Muscle layer of colon (tissue), 2 donors: ENCODE measurements around the gene FSHB.
"Not testable (repeated sequence)": the region's sequence is repeated elsewhere in the genome, so short reads cannot be mapped to it uniquely, and the experiment has no call there.

ENCODE experiments used
- H3K27ac ChIP-seq: one replicate; pipeline ENCODE4 v1.7.0; 2013; ENCODE audit warnings: low read depth, mild to moderate bottlenecking, low read length, moderate library complexity
- H3K27me3 ChIP-seq, 2 donors: one replicate each; pipeline ENCODE4 v1.7.0; 2013; ENCODE audit warnings: low read length in 2 of 2, mild to moderate bottlenecking in 2 of 2; ENCODE audit not compliant: insufficient read depth in 2 of 2, control insufficient read depth in 1 of 2
- H3K36me3 ChIP-seq: one replicate; pipeline ENCODE4 v1.7.0; 2013; ENCODE audit warnings: mild to moderate bottlenecking, low read length; ENCODE audit not compliant: insufficient read depth
- H3K4me1 ChIP-seq: one replicate; pipeline ENCODE4 v1.7.0; 2013; ENCODE audit warnings: mild to moderate bottlenecking, low read length; ENCODE audit not compliant: insufficient read depth
- H3K4me3 ChIP-seq, 2 donors: one replicate each; pipeline ENCODE4 v1.7.0; 2013; ENCODE audit warnings: low read length in 2 of 2, low read depth in 1 of 2, mild to moderate bottlenecking in 1 of 2, moderate library complexity in 1 of 2
- H3K9ac ChIP-seq: one replicate; pipeline ENCODE4 v1.7.0; 2013; ENCODE audit warnings: low read length
- H3K9me3 ChIP-seq: one replicate; pipeline ENCODE4 v1.7.0; 2013; ENCODE audit warnings: mild to moderate bottlenecking, low read length
- donor health status: abdominal sarcoma.
- donor health status: Adenocarcinoma of cecum.

Gene FSHB

GRCh38 chr11:30225642-30226041 lies 5.2 kb upstream of the FSHB start:
- no peak overlapping the region for H3K27ac ChIP-seq
- no peaks in the 10 kb centered on the region for H3K4me1 ChIP-seq
- no peaks in the 10 kb centered on the region for H3K36me3 ChIP-seq
- no peaks in the 10 kb centered on the region for H3K27me3 ChIP-seq
- no peak overlapping the region for H3K9ac ChIP-seq
- no peak overlapping the region for H3K4me3 ChIP-seq
- no peaks in the 10 kb centered on the region for H3K9me3 ChIP-seq

- H3K9ac ChIP-seq: no peak overlapping the region
- no peaks in the 10 kb centered on the region for H3K9me3 ChIP-seq
- H3K4me3 ChIP-seq: no peak overlapping the region
- H3K36me3 ChIP-seq: no peaks in the 10 kb centered on the region
- no peaks in the 10 kb centered on the region for H3K4me1 ChIP-seq
- H3K27ac ChIP-seq: no peak overlapping the region
- H3K27me3 ChIP-seq: no peaks in the 10 kb centered on the region
Measured at GRCh38 chr11:30228323-30228884, 2.4 kb upstream of the FSHB start.

- Histone ChIP-seq H3K9ac (no peak overlapping the region), H3K27ac (no peak overlapping the region), H3K27me3 (no peaks in the 10 kb centered on the region), H3K9me3 (no peaks in the 10 kb centered on the region), H3K36me3 (no peaks in the 10 kb centered on the region), H3K4me3 (no peak overlapping the region), H3K4me1 (no peaks in the 10 kb centered on the region)
Measured at GRCh38 chr11:30239025-30239424, 8.2 kb downstream of the FSHB start.

GRCh38 chr11:30244265-30244664 lies 13.5 kb downstream of the FSHB start:
- no peaks in the 10 kb centered on the region for H3K4me1 ChIP-seq
- no peak overlapping the region for H3K27ac ChIP-seq
- H3K4me3 ChIP-seq: no peak overlapping the region
- no peak overlapping the region for H3K9ac ChIP-seq
- H3K36me3 ChIP-seq: no peaks in the 10 kb centered on the region
- H3K27me3 ChIP-seq: no peaks in the 10 kb centered on the region
- H3K9me3 ChIP-seq: no peaks in the 10 kb centered on the region

- Histone ChIP-seq H3K4me3 (no peak overlapping the region), H3K27me3 (no peaks in the 10 kb centered on the region), H3K27ac (no peak overlapping the region), H3K4me1 (no peaks in the 10 kb centered on the region), H3K9me3 (no peaks in the 10 kb centered on the region), H3K9ac (no peak overlapping the region), H3K36me3 (no peaks in the 10 kb centered on the region)
Measured at GRCh38 chr11:30245621-30246020, 14.8 kb downstream of the FSHB start.

GRCh38 chr11:30254307-30255298 lies 23.8 kb downstream of the FSHB start:
- Histone ChIP-seq H3K27me3 (no peaks in the 10 kb centered on the region), H3K27ac (no peak overlapping the region), H3K4me3 (no peak overlapping the region), H3K36me3 (no peaks in the 10 kb centered on the region), H3K4me1 (no peaks in the 10 kb centered on the region), H3K9me3 (no peaks in the 10 kb centered on the region), H3K9ac (no peak overlapping the region)

GRCh38 chr11:30255637-30256036 lies 24.8 kb downstream of the FSHB start:
- Histone ChIP-seq H3K4me3 (no peak overlapping the region), H3K27ac (no peak overlapping the region), H3K4me1 (no peaks in the 10 kb centered on the region), H3K36me3 (no peaks in the 10 kb centered on the region), H3K27me3 (no peaks in the 10 kb centered on the region), H3K9me3 (no peaks in the 10 kb centered on the region), H3K9ac (no peak overlapping the region)

GRCh38 chr11:30257058-30257457 lies 26.2 kb downstream of the FSHB start:
- Histone ChIP-seq H3K27ac (no peak overlapping the region), H3K9ac (no peak overlapping the region), H3K27me3 (no peaks in the 10 kb centered on the region), H3K9me3 (no peaks in the 10 kb centered on the region), H3K36me3 (no peaks in the 10 kb centered on the region), H3K4me1 (no peaks in the 10 kb centered on the region), H3K4me3 (no peak overlapping the region)

GRCh38 chr11:30258679-30259078 lies 27.9 kb downstream of the FSHB start:
- H3K9ac ChIP-seq: no peak overlapping the region
- no peak overlapping the region for H3K27ac ChIP-seq
- H3K9me3 ChIP-seq: no peaks in the 10 kb centered on the region
- H3K4me3 ChIP-seq: no peak overlapping the region
- H3K27me3 ChIP-seq: no peaks in the 10 kb centered on the region
- no peaks in the 10 kb centered on the region for H3K4me1 ChIP-seq
- no peaks in the 10 kb centered on the region for H3K36me3 ChIP-seq

- no peak overlapping the region for H3K9ac ChIP-seq
- H3K9me3 ChIP-seq: no peaks in the 10 kb centered on the region
- no peak overlapping the region for H3K27ac ChIP-seq
- H3K4me1 ChIP-seq: no peaks in the 10 kb centered on the region
- H3K36me3 ChIP-seq: no peaks in the 10 kb centered on the region
- no peak overlapping the region for H3K4me3 ChIP-seq
- no peaks in the 10 kb centered on the region for H3K27me3 ChIP-seq
Measured at GRCh38 chr11:30260813-30261212, 30.0 kb downstream of the FSHB start.

GRCh38 chr11:30261821-30262220 lies 31.0 kb downstream of the FSHB start:
- Histone ChIP-seq H3K36me3 (no peaks in the 10 kb centered on the region), H3K27me3 (no peaks in the 10 kb centered on the region), H3K27ac (no peak overlapping the region), H3K9me3 (no peaks in the 10 kb centered on the region), H3K4me3 (no peak overlapping the region), H3K4me1 (no peaks in the 10 kb centered on the region), H3K9ac (no peak overlapping the region)

- H3K36me3 ChIP-seq, H3K27me3 ChIP-seq, H3K4me3 ChIP-seq, H3K4me1 ChIP-seq, H3K9me3 ChIP-seq, H3K27ac ChIP-seq, H3K9ac ChIP-seq: not testable (repeated sequence)
Measured at GRCh38 chr11:30268638-30269037, 37.8 kb downstream of the FSHB start.
